Right lobe of liver (tissue), 6 donors: ENCODE results near the gene KCNMA1. TPM values are rescaled to one million over a fixed set of nuclear protein-coding genes. Genes with fewer than 3 reads are reported as not detected.

Experiments
- ATAC-seq, 4 donors: fragments of 200-7000 bp; cut with Tn5 transposase; one replicate each; pipeline ENCODE4 v1.9.1; 2020; ENCODE audit warnings: mild to moderate bottlenecking in 4 of 4, moderate library complexity in 4 of 4
- DNase-seq, 3 donors: peaks; one replicate each; pipeline ENCODE4 v3.0.0-alpha.2; 2020
- H3K27ac ChIP-seq, 3 donors: fragments of 200-600 bp; one replicate each; pipeline ENCODE4 v1.8.0; 2022
- H3K27me3 ChIP-seq, 2 donors: fragments of 200-600 bp; one replicate each; pipeline ENCODE4 v1.8.0; 2022
- H3K36me3 ChIP-seq, 4 donors: fragments of 200-600 bp; sonication (generic) in 1 of 4; one replicate each; pipeline versions ENCODE4 v1.5.1 to v1.8.0; 2017 to 2022; ENCODE audit warnings: control low read depth in 1 of 4
- H3K4me1 ChIP-seq, 4 donors: fragments of 200-600 bp; sonication (generic) in 1 of 4; one replicate each; pipeline versions ENCODE4 v1.5.1 to v1.8.0; 2017 to 2022; ENCODE audit warnings: control low read depth in 1 of 4
- H3K4me3 ChIP-seq, 3 donors: fragments of 200-600 bp; one replicate each; pipeline ENCODE4 v1.8.0; 2022
- H3K9me3 ChIP-seq, 4 donors: fragments of 200-600 bp; sonication (generic) in 1 of 4; one replicate each; pipeline versions ENCODE4 v1.5.1 to v1.8.0; 2017 to 2022; ENCODE audit warnings: control low read depth in 1 of 4
- CTCF ChIP-seq, 4 donors: fragments of 200-600 bp in 3 of 4; fragments of 450-650 bp in 1 of 4; IDR thresholded peaks; one replicate each; pipeline versions ENCODE4 v1.5.1 to v1.8.0; 2016 to 2022; ENCODE audit warnings: antibody characterized with exemption in 4 of 4, mild to moderate bottlenecking in 2 of 4
- POLR2A ChIP-seq: fragments of 450-650 bp; IDR thresholded peaks from one replicate; pipeline ENCODE4 v1.6.1; 2017; ENCODE audit warnings: antibody characterized with exemption, mild to moderate bottlenecking
- WGBS: methylation state at CpG from one replicate; pipeline ENCODE4 v1.1.6; 2018; ENCODE audit warnings: low coverage, low lambda C conversion rate; ENCODE audit not compliant: insufficient coverage; ENCODE audit errors: missing lambda C conversion rate; 5-methylcytosine and 5-hydroxymethylcytosine counted together
- intact Hi-C, 2 donors: fragments of 100-400 bp; cut with DNase I; formaldehyde crosslinking; loops; one replicate each; pipeline versions ENCODE4 v1.11.2 to v1.14.1; 2022
- total RNA-seq, 6 experiments: library from RNA; depleted of rRNA in 2 of 6; stranded (reverse); fragments of >200 nt in 2 of 6; fragmentation: NEBNext Ultra II Directional in 3 of 6; extraction: Animal tissue kit (Norgen Biotek cat#: 25700) in 3 of 6; gene quantifications; one replicate each; pipeline versions ENCODE4 v1.1.0 to v1.2.4, GENCODE V29; 2016 to 2023
- donor health status: DM: no; HTN: yes; CAD: no.
- donor health status: DM: no; HTN: no; CAD: no.
- donor health status: DM: no; HTN: no; CAD: no.
- donor health status: DM: no; HTN: yes; CAD: no.
- donor health status: DM: no; HTN: yes; CAD: no.

KCNMA1 gene
- total RNA-seq, 6 experiments from 2014 or later, result 5.7 to 48.0 (median 15.1) TPM

GRCh38 chr10:77175631-77176222, 461.9 kb downstream of the KCNMA1 start:
- ATAC-seq, result no peak
- no peaks in the 10 kb centered on the region for H3K27me3 ChIP-seq
- no peaks in the 10 kb centered on the region for H3K36me3 ChIP-seq
- DNase-seq, result no peak
- 100% methylated on average over 2 of the region's 2 CpGs for WGBS
- no peak overlapping the region for H3K4me3 ChIP-seq
- TF ChIP-seq POLR2A (no peak), CTCF (IDR thresholded peaks at IDR 0.05) (no peak)
- intact Hi-C loops, result no loop called here
- no peaks in the 10 kb centered on the region for H3K4me1 ChIP-seq
- H3K27ac ChIP-seq, result no peak overlapping the region
- H3K9me3 ChIP-seq, result no peaks in the 10 kb centered on the region

- Histone ChIP-seq H3K27me3 (no peaks in the 10 kb centered on the region), H3K9me3 (no peaks in the 10 kb centered on the region), H3K4me3 (no peak overlapping the region), H3K4me1 (no peaks in the 10 kb centered on the region), H3K36me3 (no peaks in the 10 kb centered on the region), H3K27ac (no peak overlapping the region)
- peak; percentile 82 to 92 (median 86) for TF ChIP-seq CTCF (IDR thresholded peaks at IDR 0.05)
- no peak for TF ChIP-seq POLR2A
- DNase-seq (peak in 2 of 3 donors; percentile 41 to 73), ATAC-seq (peak; percentile 87 to 96 (median 93))
- intact Hi-C loops, result loop anchor here in 1 of 2 donors (5.0 kb wide), 1 partner anchor 218 kb away; no protein-coding TSS in a partner anchor
- WGBS, result 21% methylated on average over 2 of the region's 4 CpGs
Measured at GRCh38 chr10:77173615-77174461, 463.8 kb downstream of the KCNMA1 start.

- intact Hi-C loops, result loop anchor here in 1 of 2 donors (5.0 kb wide), 1 partner anchor 220 kb away; no protein-coding TSS in a partner anchor
- ATAC-seq (no peak), DNase-seq (no peak)
- no peak for TF ChIP-seq POLR2A
- no peak for TF ChIP-seq CTCF (IDR thresholded peaks at IDR 0.05)
- Histone ChIP-seq H3K9me3 (no peaks in the 10 kb centered on the region), H3K27me3 (no peaks in the 10 kb centered on the region), H3K4me1 (no peaks in the 10 kb centered on the region), H3K4me3 (no peak overlapping the region), H3K27ac (no peak overlapping the region), H3K36me3 (no peaks in the 10 kb centered on the region)
- WGBS, result 70% methylated on average over 4 of the region's 4 CpGs
Measured at GRCh38 chr10:77172086-77172485, 465.5 kb downstream of the KCNMA1 start.

- no peak for TF ChIP-seq CTCF (IDR thresholded peaks at IDR 0.05)
- no peak for TF ChIP-seq POLR2A
- DNase-seq (no peak), ATAC-seq (no peak)
- no peaks in the 10 kb centered on the region for H3K27me3 ChIP-seq
- WGBS, result 21% methylated on average over 1 of the region's 2 CpGs
- no peak overlapping the region for H3K27ac ChIP-seq
- H3K36me3 ChIP-seq, result no peaks in the 10 kb centered on the region
- H3K4me3 ChIP-seq, result no peak overlapping the region
- H3K4me1 ChIP-seq, result no peaks in the 10 kb centered on the region
- no peaks in the 10 kb centered on the region for H3K9me3 ChIP-seq
- intact Hi-C loops, result loop anchor here in 1 of 2 donors (5.0 kb wide), 1 partner anchor 473 kb away; no protein-coding TSS in a partner anchor
Measured at GRCh38 chr10:77168861-77169260, 468.7 kb downstream of the KCNMA1 start.
